Measurements from ENCODE around the gene NINJ2.

The NINJ2 gene

GRCh38 chr12:613996-614395 is 49.2 kb downstream of the NINJ2 start:
- no peak for DNase-seq (ENCODE audit: low read depth)

DNA sequence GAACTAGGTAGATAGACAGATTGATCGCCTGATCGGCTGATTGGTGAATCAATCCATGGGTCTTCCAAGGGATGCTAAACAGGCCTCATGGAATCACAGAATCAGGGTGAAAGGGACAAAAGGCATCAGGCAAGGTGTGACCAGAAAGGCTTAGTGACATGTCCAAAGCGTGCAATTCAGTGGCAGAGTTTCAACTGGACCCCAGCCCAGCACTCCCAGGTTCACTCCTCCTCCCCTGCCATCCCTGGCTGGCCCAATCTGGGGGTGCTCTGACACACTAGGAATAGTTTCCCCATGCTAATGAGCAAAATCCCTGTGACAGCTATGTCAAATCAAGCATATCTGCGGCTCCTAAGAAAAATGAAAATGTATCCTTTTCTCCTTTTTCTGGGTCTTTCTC is 50.4 kb downstream of the NINJ2 start:
- DNase-seq (ENCODE audit: low read depth), result no peak

DNA sequence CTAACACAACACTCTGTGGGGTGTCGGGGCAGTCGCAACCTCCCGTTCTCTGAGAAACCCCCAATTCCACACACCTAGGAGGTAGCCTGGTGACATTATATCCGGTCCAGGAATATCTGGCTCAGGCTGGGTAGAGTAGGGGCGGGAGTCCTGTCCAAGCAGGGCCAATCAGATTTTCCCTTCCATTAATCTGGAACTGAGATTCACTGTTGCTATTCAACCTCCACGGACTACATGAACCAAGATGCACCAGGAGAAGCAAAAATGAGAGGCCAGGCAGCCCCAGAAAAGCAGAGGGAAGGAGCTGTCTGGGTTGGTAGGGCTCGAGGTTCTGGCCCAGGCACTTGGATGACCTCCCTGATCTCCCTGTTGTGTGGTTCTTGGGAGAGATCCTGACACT is 51.0 kb downstream of the NINJ2 start:
- no peak for DNase-seq (ENCODE audit: low read depth)

DNA sequence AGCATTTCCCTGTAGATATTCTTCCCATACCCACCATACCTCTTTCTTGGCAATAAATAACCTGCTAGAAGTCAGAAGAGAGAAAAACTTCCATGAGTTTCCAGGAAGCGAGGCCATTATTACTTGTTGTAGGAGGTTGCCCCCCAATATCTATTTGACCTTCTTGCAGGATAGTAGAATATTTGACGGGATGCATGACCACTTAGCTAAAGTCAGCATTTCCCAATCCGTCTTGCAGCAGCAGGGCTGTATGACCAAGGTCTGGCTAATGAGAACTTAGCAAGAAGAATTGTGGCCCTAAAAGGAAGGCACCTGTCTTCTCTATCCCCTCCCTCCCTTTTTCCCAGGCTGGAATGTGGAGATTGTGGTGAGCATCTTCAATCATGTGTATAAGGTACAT is 51.5 kb downstream of the NINJ2 start:
- no peak for DNase-seq (ENCODE audit: low read depth)

DNA sequence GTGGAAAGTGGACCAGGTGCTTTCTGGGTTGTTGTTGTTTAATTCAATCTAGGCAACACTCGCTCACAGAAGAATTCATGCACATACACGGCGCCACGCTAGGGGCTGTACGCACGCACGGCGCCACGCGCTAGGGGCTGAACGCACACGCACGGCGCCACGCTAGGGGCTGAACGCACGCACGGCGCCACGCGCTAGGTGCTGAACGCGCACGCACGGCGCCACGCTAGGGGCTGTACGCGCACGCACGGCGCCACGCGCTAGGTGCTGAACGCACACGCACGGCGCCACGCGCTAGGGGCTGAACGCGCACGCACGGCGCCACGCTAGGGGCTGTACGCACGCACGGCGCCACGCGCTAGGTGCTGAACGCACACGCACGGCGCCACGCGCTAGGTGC is 54.3 kb downstream of the NINJ2 start:
- DNase-seq (ENCODE audit: low read depth), result no peak

DNA sequence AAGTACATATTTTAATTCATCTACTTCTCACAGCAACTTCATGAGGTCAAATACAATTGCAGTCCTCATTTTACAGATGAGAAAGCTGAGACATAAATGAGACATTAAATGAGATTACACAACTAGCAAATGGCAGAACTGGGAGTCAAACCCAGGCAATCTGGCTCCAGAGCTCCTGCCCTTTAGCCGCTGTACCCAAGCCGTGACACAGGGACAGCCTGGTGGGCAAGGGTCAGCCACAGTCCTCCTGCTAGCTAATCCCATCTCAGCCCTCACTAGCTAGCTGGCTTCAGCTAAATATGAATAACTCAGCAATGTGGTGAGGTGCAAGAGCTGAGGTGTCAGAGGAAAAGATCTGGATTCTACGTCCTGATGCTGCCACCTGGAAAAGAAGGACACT is 54.8 kb downstream of the NINJ2 start:
- DNase-seq (ENCODE audit: low read depth), result no peak

- DNase-seq (ENCODE audit: low read depth), result no peak
Measured at GRCh38 chr12:607541-608001, 55.7 kb downstream of the NINJ2 start.

DNA sequence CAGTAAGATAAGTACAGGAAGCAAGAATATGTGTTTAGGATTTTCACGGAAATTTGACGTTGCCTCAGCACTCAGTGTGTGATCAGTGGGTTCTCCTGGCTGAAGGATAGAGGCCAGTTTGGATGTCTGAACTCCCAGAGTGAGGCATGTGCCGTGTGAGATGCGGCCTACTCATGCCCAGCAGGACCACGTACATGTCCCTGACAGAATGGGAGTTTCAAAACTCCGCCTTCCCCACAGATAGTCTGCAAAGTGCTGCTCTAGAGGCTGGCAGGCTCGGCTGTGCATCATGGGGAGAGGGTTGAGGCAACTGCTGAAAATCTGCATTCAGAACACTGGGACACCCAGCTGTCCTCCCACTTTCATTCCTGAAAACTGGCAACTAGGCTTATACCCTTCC is 58.3 kb downstream of the NINJ2 start:
- no peak for DNase-seq (ENCODE audit: low read depth)

DNA sequence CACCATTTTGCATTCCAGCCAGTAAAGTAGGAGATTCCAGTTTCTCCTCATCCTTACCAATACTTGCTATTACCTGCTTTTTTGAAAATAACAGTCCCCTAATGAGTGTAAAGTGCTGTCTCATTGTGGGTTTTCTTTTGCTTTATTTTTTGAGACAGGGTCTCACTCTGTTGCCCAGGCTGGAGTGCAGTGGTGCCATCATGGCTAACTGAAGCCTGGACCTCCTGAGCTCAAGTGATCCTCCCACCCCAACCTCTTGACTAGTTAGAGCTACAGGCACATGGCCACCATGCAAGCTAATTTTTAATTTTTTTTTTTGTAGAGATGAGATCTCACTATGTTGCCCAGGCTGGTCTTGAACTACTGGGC is 60.6 kb downstream of the NINJ2 start:
- DNase-seq (ENCODE audit: low read depth), result no peak

DNA sequence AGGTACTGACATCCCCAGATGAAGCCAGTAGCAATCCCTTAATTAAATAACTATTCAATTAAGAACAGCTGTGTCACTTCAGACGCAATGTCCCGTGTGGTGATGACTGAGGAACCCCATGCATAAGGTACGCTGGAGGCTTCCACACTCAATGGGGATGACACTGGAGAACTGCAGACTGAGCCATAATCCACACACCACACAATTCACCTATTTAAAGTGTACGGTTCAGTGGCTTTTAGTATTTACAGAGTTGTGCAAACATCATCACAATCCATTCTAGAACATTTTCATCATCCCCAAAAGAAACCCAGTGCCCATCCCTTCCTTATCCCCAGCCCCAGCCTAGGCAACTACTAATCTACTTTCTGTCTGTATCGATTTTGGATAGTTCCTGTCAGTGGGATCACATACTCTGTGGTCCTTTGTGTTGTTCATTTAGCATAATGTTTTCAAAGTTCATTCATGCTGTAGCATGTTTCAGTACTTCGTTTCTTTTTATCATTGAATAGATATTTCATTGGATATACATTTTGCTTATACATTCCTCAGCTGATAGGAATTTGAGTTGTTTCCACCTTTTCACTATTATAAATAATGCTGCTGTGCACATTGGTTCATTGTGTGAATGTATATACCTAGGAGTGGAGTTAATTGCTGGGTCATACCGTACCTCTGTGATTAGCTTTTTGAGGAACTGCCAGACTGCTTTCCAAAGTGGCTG is 61.1 kb downstream of the NINJ2 start:
- DNase-seq (ENCODE audit: low read depth), result no peak

- no peak for DNase-seq (ENCODE audit: low read depth)
Measured at GRCh38 chr12:599756-600155, 63.5 kb downstream of the NINJ2 start.

DNA sequence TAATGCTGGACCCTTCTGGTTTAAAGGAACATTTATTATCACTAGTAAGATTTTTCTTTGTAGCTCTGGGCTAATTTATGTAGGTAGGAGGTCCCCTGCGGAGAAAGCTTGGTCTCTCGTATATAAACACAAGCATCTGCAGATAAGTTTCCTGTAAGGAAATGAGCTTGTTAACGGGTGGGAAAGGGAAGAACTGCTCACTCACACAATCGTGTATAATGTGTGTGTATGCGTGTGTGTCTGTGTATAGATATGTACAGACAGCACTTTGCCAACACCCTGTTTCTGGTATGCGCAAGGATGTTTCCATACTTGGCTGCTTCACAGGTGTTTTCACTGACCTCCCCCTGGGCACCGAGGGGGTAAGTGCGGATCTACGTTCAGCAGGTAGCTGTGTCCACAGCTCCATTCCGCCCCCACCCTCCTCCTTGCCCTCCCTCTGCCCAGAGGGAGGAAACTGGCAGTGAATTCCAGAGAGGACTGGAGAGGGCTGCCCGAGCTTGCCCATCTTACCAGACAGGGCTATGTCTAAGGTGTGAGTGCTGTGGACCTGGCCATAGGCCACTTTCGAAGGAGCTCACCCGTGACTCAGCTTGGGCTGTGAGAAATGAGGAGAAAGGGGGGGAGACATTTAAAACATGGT is 65.2 kb downstream of the NINJ2 start:
- no peak for DNase-seq (ENCODE audit: low read depth)

GRCh38 chr12:593396-594270 is 69.6 kb downstream of the NINJ2 start:
- no peak for DNase-seq (ENCODE audit: low read depth)

- DNase-seq (ENCODE audit: low read depth), result no peak
Measured at GRCh38 chr12:592024-592505, 71.2 kb downstream of the NINJ2 start.

DNA sequence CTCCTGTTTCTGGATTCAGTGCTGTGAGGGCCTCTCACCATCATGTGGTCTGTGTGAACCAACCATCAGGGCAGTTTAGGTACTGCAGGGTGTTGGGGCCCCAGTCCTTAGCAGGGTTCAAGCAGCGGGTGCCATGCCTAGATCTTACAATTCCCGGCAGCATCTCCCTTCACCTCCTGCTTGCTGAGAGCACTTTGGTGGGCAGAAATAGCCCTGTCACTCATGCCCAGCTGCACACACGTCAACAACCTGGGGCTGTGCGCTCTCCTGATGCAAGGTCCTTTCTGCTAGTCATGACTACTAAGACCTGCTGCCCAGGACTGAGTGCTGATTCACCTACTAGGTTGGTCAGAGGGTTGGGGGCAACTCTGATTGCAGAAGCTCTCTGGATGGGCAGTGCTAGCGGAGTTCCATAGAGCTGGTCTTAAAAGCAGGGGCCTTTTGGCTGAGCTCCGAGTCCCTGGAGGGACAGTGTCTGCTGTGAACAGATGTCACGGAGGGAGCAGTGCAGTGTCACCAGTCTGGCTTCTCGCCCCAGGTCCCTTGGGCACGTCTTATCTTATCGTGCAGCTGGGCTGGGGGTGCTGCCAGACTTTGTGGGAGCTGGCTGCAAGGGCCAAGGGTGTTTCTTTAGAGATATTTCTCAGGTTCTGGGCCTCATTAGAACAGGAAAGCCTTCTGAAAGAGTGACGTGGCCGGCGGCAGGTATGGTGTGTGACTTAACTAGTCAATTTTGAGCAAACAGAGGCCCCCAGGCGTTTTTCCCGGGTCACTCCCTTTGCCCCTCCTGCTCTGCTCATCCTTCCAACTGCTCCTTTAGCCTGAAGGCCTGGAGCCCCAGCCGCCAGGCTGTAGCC is 71.8 kb downstream of the NINJ2 start:
- no peak for DNase-seq (ENCODE audit: low read depth)

GRCh38 chr12:590206-590750 is 73.0 kb downstream of the NINJ2 start:
- DNase-seq (ENCODE audit: low read depth), result no peak

GRCh38 chr12:588646-589045 is 74.6 kb downstream of the NINJ2 start:
- no peak for DNase-seq (ENCODE audit: low read depth)

DNA sequence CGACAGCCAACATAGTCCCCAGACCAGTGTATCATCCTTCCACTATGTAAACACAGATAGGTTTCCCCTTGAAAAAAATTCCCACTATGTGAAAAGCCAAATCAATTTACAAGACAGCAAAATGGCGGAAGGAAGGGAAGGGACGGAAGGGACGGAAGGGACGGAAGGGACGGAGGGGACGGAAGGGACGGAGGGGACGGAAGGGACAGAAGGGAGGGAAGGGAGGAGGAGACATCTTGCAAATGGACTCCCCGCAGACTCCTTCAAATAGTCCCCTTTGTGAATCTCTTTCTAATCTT is 75.3 kb downstream of the NINJ2 start:
- DNase-seq (ENCODE audit: low read depth), result no peak

GRCh38 chr12:587132-588023 is 75.9 kb downstream of the NINJ2 start:
- DNase-seq (ENCODE audit: low read depth), result no peak

DNA sequence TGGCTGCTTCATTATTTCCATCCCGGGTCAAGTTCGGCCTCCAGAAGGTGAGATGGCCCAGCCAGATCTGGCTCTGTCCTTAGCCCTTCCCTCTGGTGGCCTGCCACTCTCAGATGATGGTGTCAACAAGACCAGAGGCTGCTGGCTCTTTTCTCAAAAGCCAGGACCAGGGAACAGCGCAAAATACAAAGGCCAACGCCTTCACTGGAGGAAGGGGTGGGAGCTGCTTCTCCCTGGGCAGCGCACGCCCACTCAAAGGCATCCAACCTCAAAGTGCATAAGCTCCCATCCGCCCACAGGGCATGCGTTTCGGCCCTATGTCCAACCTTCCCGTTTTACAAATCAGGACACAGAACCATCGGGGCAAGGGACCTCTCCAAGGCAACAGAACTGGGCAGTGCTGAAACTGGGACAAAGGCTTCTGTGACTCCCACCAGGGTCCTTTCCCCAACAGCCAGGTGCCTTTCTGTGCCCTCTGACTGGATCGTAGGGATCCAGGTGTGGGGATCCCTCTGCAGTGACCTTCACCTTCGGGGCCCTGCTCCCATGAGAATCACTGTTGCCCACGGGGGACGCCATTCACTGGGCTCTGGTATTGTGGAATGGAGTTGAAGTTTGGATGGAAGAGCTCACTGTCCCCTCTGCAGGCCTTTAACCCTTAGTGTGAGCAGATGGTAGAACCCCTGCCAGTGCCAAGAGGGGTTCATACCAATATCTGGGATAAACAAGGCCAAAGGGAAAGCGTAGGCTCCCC is 76.8 kb downstream of the NINJ2 start:
- DNase-seq (ENCODE audit: low read depth), result no peak
